Upper lobe of right lung (tissue), 1 donor: ENCODE measurements around the gene TFDP1. TPM values are rescaled to one million over a fixed set of nuclear protein-coding genes. Genes with fewer than 3 reads are reported as not detected.

Experiments used
- ATAC-seq: fragments of 200-7000 bp; cut with Tn5 transposase; one replicate; pipeline ENCODE4 v1.9.1; 2020; ENCODE audit warnings: mild to moderate bottlenecking, moderate library complexity
- DNase-seq: peaks from one replicate; pipeline ENCODE4 v3.0.0-alpha.2; 2020
- H3K27ac ChIP-seq: fragments of 200-600 bp; one replicate; pipeline ENCODE4 v1.8.0; 2022
- H3K27me3 ChIP-seq: fragments of 200-600 bp; one replicate; pipeline ENCODE4 v1.8.0; 2022; ENCODE audit warnings: mild to moderate bottlenecking
- H3K36me3 ChIP-seq: fragments of 200-600 bp; one replicate; pipeline ENCODE4 v1.8.0; 2022
- H3K4me1 ChIP-seq: fragments of 200-600 bp; one replicate; pipeline ENCODE4 v1.8.0; 2022
- H3K4me3 ChIP-seq: fragments of 200-600 bp; one replicate; pipeline ENCODE4 v1.8.0; 2022; ENCODE audit warnings: mild to moderate bottlenecking
- H3K9me3 ChIP-seq: fragments of 200-600 bp; one replicate; pipeline ENCODE4 v1.8.0; 2022
- CTCF ChIP-seq: fragments of 200-600 bp; IDR thresholded peaks from one replicate; pipeline ENCODE4 v1.8.0; 2022; ENCODE audit warnings: antibody characterized with exemption
- intact Hi-C: fragments of 100-400 bp; cut with DNase I; formaldehyde crosslinking; loops from one replicate; pipeline ENCODE4 v1.11.0; 2022
- total RNA-seq: library from RNA; stranded (reverse); fragmentation: NEBNext Ultra II Directional; extraction: Animal tissue kit (Norgen Biotek cat#: 25700); gene quantifications from one replicate; pipeline ENCODE4 v1.2.1, GENCODE V29; 2021
- donor health status: DM: no; HTN: yes; CAD: no; lungs with severe emphysema.

Gene TFDP1
- total RNA-seq, 1 donor from 2014 or later, result 42.3 TPM

- ATAC-seq (peak; percentile 17), DNase-seq (peak; percentile 63)
- H3K27me3 ChIP-seq, result no peaks in the 10 kb centered on the region
- H3K27ac ChIP-seq, result no peak overlapping the region
- H3K9me3 ChIP-seq, result no peaks in the 10 kb centered on the region
- peaks cover 13% of the 10 kb centered on the region for H3K4me1 ChIP-seq
- TF ChIP-seq CTCF, result no peak
- peak overlapping the region; percentile 62 for H3K4me3 ChIP-seq
- intact Hi-C loops, result no loop called here
- H3K36me3 ChIP-seq, result peaks cover 6% of the 10 kb centered on the region
These were observed 518 bp downstream of the TFDP1 start for GRCh38 chr13:113584870-113585671.

GRCh38 chr13:113585896-113586295 is 1.3 kb downstream of the TFDP1 start:
- no peak for ATAC-seq
- intact Hi-C loops, result no loop called here
- Histone ChIP-seq H3K4me3 (peak overlapping the region; percentile 62), H3K36me3 (peaks cover 6% of the 10 kb centered on the region), H3K27me3 (no peaks in the 10 kb centered on the region), H3K27ac (no peak overlapping the region), H3K9me3 (no peaks in the 10 kb centered on the region), H3K4me1 (peaks cover 13% of the 10 kb centered on the region)
- TF ChIP-seq CTCF, result no peak
- DNase-seq, result peak; percentile 22

- Histone ChIP-seq H3K9me3 (no peaks in the 10 kb centered on the region), H3K4me3 (no peak overlapping the region), H3K36me3 (peaks cover 6% of the 10 kb centered on the region), H3K27me3 (no peaks in the 10 kb centered on the region), H3K27ac (no peak overlapping the region), H3K4me1 (peaks cover 13% of the 10 kb centered on the region)
- TF ChIP-seq CTCF, result no peak
- ATAC-seq, result no peak
- DNase-seq, result peak; percentile 40
- intact Hi-C loops, result no loop called here
These were observed 2.3 kb downstream of the TFDP1 start for GRCh38 chr13:113586661-113587479.

- DNase-seq (peak; percentile 3), ATAC-seq (no peak)
- Histone ChIP-seq H3K4me1 (peaks cover 13% of the 10 kb centered on the region), H3K9me3 (no peaks in the 10 kb centered on the region), H3K4me3 (no peak overlapping the region), H3K27ac (no peak overlapping the region), H3K27me3 (no peaks in the 10 kb centered on the region), H3K36me3 (peaks cover 6% of the 10 kb centered on the region)
- intact Hi-C loops, result no loop called here
- no peak for TF ChIP-seq CTCF
These were observed 4.0 kb downstream of the TFDP1 start for GRCh38 chr13:113588394-113589111.

- peaks cover 6% of the 10 kb centered on the region for H3K36me3 ChIP-seq
- peaks cover 13% of the 10 kb centered on the region for H3K4me1 ChIP-seq
- ATAC-seq (no peak), DNase-seq (peak; percentile 37)
- no peak for TF ChIP-seq CTCF
- intact Hi-C loops, result no loop called here
- H3K27me3 ChIP-seq, result no peaks in the 10 kb centered on the region
- H3K27ac ChIP-seq, result no peak overlapping the region
- H3K4me3 ChIP-seq, result no peak overlapping the region
- no peaks in the 10 kb centered on the region for H3K9me3 ChIP-seq
These were observed 4.9 kb downstream of the TFDP1 start for GRCh38 chr13:113589251-113589960.
